HG03575 (cell line): ENCODE results near the gene CSAD.
"Not testable (repeated sequence)": the region's sequence is repeated elsewhere in the genome, so short reads cannot be mapped to it uniquely, and the experiment has no call there.

ENCODE experiments used
- ATAC-seq: cut with Tn5 transposase; IDR thresholded peaks from one replicate; pipeline ENCODE4 v1.9.1; 2021; ENCODE audit not compliant: unreplicated experiment, insufficient number of reproducible peaks, low FRiP score; ENCODE audit errors: extremely low read depth

The CSAD gene

DNA sequence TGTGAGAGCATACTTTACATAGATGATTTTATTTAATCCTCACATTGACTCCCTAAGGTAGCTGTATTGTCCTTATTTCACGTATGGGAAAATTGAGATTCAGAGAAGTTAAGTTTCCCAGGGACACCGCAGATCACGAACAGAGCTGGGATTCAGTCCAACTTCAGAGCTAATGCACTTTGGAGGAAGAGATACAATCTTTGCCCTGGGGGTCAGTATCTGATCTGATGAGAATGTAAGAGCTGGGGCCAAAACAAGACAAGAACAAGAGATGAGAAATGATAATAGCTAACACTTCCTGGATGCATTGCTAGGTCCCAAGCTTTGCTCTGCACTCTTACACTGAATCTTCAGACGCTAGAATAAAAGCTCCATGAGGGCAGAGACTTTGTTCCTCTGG lies 6.0 kb upstream of the CSAD start:
- no peak for ATAC-seq

DNA sequence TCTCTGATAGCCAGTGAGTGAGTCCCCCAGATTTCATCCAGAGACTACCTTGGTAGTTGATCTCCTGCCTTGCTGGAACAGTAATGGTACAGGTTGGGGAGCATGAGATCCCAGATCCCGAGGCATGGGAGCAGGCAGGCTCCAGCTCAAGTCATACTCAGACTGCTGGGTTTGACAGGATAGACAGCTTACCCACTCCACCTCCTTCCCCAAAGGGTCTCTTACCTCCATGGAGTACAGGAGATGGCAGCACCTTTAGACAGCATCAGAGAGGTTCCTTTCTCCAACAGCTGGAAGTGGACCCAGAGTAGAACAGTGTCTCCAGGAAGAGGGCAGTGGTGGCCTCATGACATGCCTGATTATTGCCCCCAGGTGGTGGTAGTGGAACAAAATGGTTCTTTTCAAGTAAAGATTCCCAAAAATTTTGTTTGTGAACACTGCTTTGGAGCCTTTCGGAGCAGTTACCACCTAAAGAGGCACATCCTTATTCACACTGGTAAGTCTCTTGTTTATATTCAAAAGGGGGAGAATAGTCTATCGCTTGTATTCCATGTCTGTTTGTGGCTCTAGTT lies 4.9 kb upstream of the CSAD start:
- ATAC-seq = no peak

GRCh38 chr12:53184828-53185227 lies 4.1 kb upstream of the CSAD start:
- no peak for ATAC-seq

DNA sequence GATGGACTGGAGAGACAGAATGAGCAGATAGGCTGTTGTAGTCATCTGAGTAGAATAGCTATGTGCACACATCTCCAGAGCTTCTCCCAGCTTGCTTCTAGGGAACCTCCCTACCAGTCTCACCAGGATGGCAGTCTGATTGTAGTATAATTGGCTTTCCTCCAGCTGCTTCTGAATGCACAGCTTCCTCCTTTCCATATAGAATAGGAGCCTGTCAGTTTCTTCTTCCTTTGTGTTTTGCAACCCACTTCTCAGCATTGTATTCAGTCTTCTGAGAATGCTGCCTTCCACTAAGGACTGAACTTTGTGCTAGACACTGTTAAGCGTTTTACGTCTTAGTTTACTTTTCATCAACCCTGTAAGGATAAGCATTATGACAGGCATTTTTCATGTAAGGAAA lies 2.2 kb upstream of the CSAD start:
- ATAC-seq = no peak

GRCh38 chr12:53181935-53182334 lies 1.2 kb upstream of the CSAD start:
- no peak for ATAC-seq

DNA sequence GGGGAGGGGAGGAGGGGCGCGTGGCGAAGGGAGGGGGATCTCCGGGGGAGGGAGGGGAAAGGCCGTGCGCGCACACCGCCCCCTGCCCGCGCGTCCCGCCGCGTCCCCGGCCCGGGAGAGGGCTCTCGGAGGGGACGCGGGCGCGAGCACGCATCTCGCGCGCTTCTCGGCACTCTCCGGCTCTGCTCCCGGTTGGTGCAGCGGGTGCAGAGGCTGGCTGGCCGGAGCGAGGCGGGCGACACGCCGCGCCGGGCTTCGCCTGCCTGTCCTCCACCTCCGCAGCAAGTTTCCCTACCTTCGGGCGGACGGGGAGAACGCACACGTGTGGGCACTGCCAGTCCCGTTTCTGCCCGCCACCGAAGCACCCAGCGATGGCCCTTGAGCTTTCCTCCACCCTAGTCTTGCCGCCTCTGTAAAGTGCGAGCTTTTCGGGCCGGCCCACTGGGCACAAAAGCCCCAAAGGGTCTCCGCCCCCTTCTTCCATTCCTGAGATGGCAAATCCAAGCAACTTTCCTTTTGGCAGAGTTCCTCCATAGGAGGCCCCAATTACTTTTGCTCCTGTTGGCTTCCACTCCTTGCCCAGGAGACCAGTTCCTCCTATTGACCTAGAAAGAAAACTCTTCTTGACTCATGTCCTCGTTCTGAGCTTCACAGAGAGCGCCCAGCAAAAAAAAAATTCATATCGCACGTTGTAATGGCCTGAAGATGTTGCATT lies 363 bp upstream of the CSAD start:
- no peak for ATAC-seq

GRCh38 chr12:53179687-53180219 lies 972 bp downstream of the CSAD start:
- ATAC-seq = no peak

GRCh38 chr12:53178803-53179202 lies 1.9 kb downstream of the CSAD start:
- ATAC-seq = not testable (repeated sequence)

- ATAC-seq = not testable (repeated sequence)
Observed at GRCh38 chr12:53177447-53177846, 3.3 kb downstream of the CSAD start.

DNA sequence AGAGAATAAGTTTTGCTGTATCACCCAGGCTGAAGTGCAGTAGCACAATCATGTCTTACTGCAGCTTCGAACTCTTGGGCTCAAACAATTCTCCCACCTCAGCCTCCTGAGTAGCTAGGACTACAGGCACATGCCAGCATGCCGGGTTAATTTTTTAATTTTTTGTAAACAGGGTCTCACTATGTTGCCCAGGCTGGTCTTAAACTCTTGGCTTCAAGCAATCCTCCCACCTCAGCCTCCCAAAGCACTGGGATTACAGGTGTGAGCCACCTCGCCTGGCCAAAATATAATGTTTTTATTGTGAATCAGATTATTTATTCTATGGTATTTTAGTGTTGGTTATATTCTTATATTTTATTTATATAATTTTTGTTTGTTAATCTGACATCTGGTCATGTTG lies 4.0 kb downstream of the CSAD start:
- no peak for ATAC-seq

GRCh38 chr12:53174881-53175491 lies 5.7 kb downstream of the CSAD start:
- no peak for ATAC-seq

DNA sequence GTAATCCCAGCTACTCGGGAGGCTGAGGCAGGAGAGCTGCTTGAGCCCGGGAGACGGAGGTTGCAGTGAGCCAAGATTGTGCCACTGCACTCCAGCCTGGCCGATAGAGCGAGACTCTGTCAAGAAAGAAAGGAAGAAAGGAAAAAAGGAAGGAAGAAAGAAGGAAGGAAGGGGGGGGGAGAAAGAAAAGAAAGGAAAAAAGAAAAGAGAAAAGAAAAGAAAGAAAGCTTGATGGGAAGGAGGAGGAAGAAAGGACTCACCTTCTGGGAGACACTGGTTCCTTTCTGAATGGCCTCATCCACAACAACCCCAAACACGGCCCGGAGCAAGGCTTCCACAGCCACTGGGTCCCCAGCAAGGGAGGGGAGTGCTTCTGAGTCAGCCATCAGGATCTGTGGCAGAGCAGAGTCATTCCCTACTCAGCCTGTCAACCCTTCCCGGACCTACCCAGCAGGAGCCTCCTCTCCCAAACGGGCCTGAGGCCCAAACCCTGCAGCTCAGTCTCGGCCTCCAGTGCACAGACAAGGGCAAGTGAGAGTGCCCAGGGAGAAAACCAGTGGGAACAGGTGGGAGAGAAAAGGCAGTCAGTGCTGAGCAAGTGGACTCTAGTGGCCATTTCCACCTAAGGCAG lies 7.5 kb downstream of the CSAD start:
- no peak for ATAC-seq

- no peak for ATAC-seq
Observed at GRCh38 chr12:53172352-53172751, 8.4 kb downstream of the CSAD start.

DNA sequence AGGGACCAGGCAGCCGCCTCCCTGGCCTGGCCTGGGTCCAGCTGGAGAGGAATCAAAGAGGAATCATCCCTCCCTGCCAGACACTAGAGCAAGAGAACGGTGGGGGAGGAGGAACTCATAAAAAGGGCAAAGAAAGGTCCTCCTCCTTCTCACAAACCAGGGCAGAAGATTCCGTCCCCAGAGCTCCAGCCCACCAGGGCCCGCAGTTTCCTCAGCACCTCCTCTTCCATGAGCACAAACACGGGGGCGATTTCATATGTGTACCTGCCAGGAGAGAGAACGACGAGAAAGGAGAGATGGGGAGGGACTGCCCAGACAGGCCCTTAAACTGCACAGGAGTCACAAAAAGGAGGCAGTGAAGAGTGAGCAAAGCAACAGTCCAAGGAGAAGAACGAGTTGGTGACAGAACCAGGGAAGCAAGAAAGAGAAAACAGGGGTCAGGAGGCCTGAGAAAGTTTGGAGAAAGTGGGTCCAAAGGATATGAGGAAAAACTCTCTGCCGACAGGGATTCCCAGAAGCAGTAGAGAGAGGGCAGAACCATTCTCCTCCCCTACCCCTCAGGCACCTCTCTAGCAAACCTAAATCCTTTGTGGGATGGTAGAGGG lies 8.9 kb downstream of the CSAD start:
- no peak for ATAC-seq

DNA sequence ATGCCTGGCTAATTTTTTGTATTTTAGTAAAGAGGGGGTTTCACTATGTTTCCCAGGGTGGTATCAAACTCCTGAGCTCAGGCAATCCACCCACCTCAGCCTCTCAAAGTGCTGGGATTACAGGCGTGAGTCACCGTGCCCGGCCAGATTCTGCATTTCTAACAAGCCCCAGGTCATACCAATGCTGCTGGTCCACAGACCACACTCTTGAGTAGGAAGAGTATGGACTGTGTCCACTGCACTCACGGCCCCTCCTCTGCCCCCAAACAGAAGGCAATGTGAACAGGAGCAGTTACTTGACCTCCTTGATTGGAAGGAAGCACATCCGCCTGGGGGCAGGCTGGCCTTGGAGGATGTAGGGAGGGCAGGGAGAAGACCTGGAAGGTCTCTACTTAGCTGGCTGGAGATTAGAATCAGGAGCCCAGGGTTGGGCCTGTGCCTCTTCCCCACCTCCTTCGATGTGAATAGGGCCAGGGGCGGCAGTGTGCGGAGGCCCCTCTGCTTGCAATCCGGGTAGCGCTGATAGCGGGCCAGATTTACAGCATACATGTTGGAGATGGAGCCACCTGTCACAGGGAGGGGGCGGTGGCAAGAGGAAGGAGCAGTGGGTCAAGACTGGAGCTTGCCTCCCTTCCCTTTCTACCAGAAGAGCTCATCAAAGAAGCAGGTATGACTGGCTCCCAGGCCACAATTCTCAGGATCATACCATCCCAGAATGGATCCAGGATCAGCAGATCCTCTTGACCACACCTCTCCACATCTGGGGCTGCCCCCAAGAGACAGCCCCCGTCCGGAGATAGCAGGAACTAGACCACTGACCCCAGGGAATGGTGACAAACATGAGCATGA lies 9.6 kb downstream of the CSAD start:
- ATAC-seq = no peak

GRCh38 chr12:53170215-53170614 lies 10.5 kb downstream of the CSAD start:
- no peak for ATAC-seq

DNA sequence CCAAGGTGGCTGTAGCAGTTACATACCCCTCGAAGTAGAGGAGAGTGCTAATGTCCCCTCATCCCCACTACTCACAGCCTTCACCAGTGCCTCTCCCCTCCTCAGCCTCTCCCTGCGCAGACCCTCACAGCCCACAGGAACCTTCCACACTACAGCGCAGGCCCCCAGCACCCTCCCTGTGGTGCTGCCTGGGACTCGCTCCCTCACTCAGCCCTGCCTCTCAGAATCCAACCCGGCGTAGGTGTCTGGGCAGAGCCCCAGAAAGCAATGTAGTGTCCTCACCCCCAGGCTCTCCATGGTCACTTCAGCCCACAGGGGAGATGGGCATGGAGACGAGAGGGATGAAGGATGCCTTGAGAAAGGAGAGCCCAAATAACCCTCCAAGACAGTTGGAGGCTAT lies 11.1 kb downstream of the CSAD start:
- no peak for ATAC-seq

DNA sequence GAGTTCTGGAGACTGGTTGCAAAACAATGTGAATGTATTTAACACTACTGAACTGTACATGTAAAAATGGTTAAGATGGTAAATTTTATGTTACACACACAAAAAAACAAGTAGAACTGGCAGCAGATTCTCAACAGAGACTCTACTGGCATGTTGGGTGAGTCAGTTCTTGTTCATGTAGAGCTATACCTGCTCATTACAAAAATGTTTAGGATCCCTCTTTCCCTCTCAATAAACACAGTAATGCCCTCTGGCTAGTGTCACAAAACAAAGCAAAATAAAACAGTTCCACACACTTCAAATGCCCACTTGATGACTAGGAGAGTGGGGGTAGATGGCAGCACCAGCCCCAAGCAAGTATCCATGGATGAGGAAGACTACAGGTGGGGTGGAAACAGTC lies 13.9 kb downstream of the CSAD start:
- ATAC-seq = no peak

DNA sequence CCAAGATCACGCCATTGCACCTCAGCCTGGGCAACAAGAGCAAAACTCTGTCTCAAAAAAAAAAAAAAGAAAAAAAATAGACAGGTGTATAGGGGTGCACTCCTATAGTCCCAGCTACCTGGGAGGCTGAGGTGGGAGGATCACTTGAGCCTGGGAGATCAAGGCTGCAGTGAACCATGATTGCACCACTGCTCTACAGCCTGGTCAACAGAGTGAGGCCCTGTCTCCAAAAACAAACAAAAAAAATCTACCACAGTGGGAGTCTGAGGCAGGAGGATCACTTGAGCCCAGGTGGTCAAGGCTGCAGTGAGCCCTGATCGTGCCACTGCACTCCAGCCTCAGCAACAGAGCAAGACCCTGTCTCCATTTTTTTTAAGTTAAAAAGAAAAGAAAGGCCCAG lies 17.7 kb downstream of the CSAD start:
- not testable (repeated sequence) for ATAC-seq
